ENCODE data around the gene RREB1. TPM values are rescaled to one million over a fixed set of nuclear protein-coding genes. Genes with fewer than 3 reads are reported as not detected.

Gene RREB1
- total RNA-seq, 4 donors from 2014 or later, result 40.8 to 68.6 (median 54.4) TPM

DNA sequence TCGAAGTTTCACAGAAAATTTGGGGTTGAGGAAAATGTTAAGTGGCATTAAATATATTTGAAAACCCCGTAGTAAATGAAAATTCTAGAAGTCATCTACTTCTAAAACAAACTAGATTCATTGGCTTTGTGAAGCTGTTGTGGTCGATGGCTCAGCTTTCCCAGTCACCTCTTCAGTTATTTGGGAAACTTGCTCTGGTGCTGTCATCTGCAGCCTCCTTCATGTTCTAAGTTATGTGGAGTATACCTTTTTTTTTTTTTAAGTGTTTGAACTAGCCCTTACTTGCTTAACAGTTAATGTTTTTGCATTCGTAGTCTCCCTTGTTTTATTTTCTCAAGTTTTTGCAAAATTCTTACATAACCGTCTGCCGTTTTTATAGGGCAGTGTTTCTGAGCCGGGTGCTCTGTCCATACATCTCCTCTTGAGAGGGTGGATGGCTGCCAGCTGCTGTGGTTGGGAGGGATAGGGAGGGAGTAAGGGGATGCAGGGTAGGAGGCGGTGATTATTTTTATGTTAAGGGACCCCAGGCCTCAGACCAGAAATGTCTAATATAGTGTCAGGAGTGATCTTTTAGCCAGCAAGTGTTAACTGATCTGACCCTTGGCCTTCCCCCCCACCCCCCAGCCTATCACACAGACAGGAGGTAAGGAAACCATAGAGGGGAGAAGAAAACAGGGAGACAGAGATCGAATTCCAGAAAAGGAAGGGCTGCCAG, 7.1 kb downstream of the RREB1 start:
- TF ChIP-seq POLR2A (IDR thresholded peaks at IDR 0.05) (no peak), CTCF (IDR thresholded peaks at IDR 0.05) (no peak)
- H3K4me3 ChIP-seq (ENCODE audit: low read depth, poor library complexity, severe bottlenecking), result no peak overlapping the region
- intact Hi-C loops (cut with DNase I; ENCODE audit: low total_unique reads), result no loop called here
- no peak for DNase-seq (ENCODE audit: low spot score in 2 of 2)
- WGBS, 2 donors, result 48 to 59% methylated on average over 9 of the region's 9 CpGs

- 43 to 44% methylated on average over 15 of the region's 15 CpGs for WGBS, 2 donors
- H3K4me3 ChIP-seq (ENCODE audit: low read depth, poor library complexity, severe bottlenecking), result no peak overlapping the region
- no peak for TF ChIP-seq POLR2A (IDR thresholded peaks at IDR 0.05)
- TF ChIP-seq CTCF (IDR thresholded peaks at IDR 0.05), result no peak
- DNase-seq (ENCODE audit: low spot score in 2 of 2), result no peak
- intact Hi-C loops (cut with DNase I; ENCODE audit: low total_unique reads), result no loop called here
These were observed 7.9 kb downstream of the RREB1 start for GRCh38 chr6:7115543-7116231.

GRCh38 chr6:7119272-7119801, 11.6 kb downstream of the RREB1 start:
- intact Hi-C loops (cut with DNase I; ENCODE audit: low total_unique reads), result no loop called here

GRCh38 chr6:7121700-7122241, 14.0 kb downstream of the RREB1 start:
- no peak for TF ChIP-seq CTCF (IDR thresholded peaks at IDR 0.05)
- 72 to 75% methylated on average over 7 of the region's 7 CpGs for WGBS, 2 donors
- H3K4me3 ChIP-seq (ENCODE audit: low read depth, poor library complexity, severe bottlenecking), result no peak overlapping the region
- intact Hi-C loops (cut with DNase I; ENCODE audit: low total_unique reads), result no loop called here
- no peak for DNase-seq (ENCODE audit: low spot score in 2 of 2)

More at GRCh38 chr6:7119272-7119801, 11.6 kb downstream of the RREB1 start:
- DNase-seq (ENCODE audit: low spot score in 2 of 2), result no peak
- no peak overlapping the region for H3K4me3 ChIP-seq (ENCODE audit: low read depth, poor library complexity, severe bottlenecking)
- 85 to 88% methylated on average over 12 of the region's 12 CpGs for WGBS, 2 donors
- TF ChIP-seq CTCF (IDR thresholded peaks at IDR 0.05) (no peak), POLR2A (IDR thresholded peaks at IDR 0.05) (no peak)

DNA sequence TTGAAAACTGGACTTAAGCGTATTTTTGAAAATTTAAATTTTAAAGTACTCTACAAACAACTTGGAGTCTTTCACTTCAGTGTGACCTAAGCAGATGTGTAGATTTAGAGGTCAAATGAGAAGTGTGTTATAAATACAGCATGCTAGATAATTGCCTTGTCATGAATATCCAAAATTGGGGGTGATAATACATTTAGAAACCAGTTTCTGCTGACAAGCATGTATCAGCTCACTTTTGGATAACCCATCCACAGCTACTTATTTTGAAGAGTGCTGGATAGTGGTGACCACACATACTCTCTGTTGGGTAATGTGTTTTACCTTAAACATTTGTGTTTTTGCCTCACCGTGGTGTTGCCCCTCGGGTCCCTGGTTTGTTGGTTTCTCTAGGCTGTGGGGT, 14.9 kb downstream of the RREB1 start:
- no peak for DNase-seq (ENCODE audit: low spot score in 2 of 2)
- TF ChIP-seq CTCF (IDR thresholded peaks at IDR 0.05) (no peak), POLR2A (IDR thresholded peaks at IDR 0.05) (no peak)
- 94 to 97% methylated on average over 3 of the region's 3 CpGs for WGBS, 2 donors
- no peak overlapping the region for H3K4me3 ChIP-seq (ENCODE audit: low read depth, poor library complexity, severe bottlenecking)
- intact Hi-C loops (cut with DNase I; ENCODE audit: low total_unique reads), result no loop called here

Data from lower leg skin (tissue), 4 donors.